Stimulated activated CD4-positive, alpha-beta T cell treated with anti-CD3 and anti-CD28 coated beads, Interleukin-15, amount 100 ng/mL, for 24 hours (primary cell): Measurements from ENCODE around the gene NOS1AP.

ENCODE experiments used
- DNase-seq: peaks from one replicate; pipeline ENCODE4 v3.0.0-alpha.2; 2020

The NOS1AP gene

GRCh38 chr1:162270016-162270770, 200.7 kb downstream of the NOS1AP start:
- DNase-seq: no peak

GRCh38 chr1:162271972-162272371, 202.5 kb downstream of the NOS1AP start:
- no peak for DNase-seq

- DNase-seq: no peak
Observed at GRCh38 chr1:162272419-162272818, 202.9 kb downstream of the NOS1AP start.

- no peak for DNase-seq
Observed at GRCh38 chr1:162275622-162276175, 206.2 kb downstream of the NOS1AP start.

GRCh38 chr1:162276493-162276892, 207.0 kb downstream of the NOS1AP start:
- DNase-seq: no peak

- DNase-seq: no peak
Observed at GRCh38 chr1:162279136-162279498, 209.6 kb downstream of the NOS1AP start.

- DNase-seq: no peak
Observed at GRCh38 chr1:162281426-162281825, 211.9 kb downstream of the NOS1AP start.

- no peak for DNase-seq
Observed at GRCh38 chr1:162283657-162284056, 214.2 kb downstream of the NOS1AP start.

GRCh38 chr1:162284206-162284955, 214.9 kb downstream of the NOS1AP start:
- DNase-seq: no peak

- no peak for DNase-seq
Observed at GRCh38 chr1:162285149-162285561, 215.7 kb downstream of the NOS1AP start.

- no peak for DNase-seq
Observed at GRCh38 chr1:162291000-162291399, 221.5 kb downstream of the NOS1AP start.

- no peak for DNase-seq
Observed at GRCh38 chr1:162292422-162292849, 222.9 kb downstream of the NOS1AP start.

GRCh38 chr1:162293073-162293692, 223.7 kb downstream of the NOS1AP start:
- DNase-seq: no peak

- no peak for DNase-seq
Observed at GRCh38 chr1:162294015-162294414, 224.5 kb downstream of the NOS1AP start.

- DNase-seq: no peak
Observed at GRCh38 chr1:162297208-162297607, 227.7 kb downstream of the NOS1AP start.

GRCh38 chr1:162298266-162298665, 228.8 kb downstream of the NOS1AP start:
- no peak for DNase-seq

- no peak for DNase-seq
Observed at GRCh38 chr1:162299018-162299417, 229.5 kb downstream of the NOS1AP start.

GRCh38 chr1:162300057-162300917, 230.8 kb downstream of the NOS1AP start:
- DNase-seq: no peak

- no peak for DNase-seq
Observed at GRCh38 chr1:162301696-162302095, 232.2 kb downstream of the NOS1AP start.

- DNase-seq: no peak
Observed at GRCh38 chr1:162302306-162303003, 233.0 kb downstream of the NOS1AP start.

GRCh38 chr1:162303004-162303344, 233.5 kb downstream of the NOS1AP start:
- DNase-seq: no peak

GRCh38 chr1:162304736-162305135, 235.2 kb downstream of the NOS1AP start:
- DNase-seq: no peak
